ENCODE results near the gene CASTOR1.

The CASTOR1 gene

DNA sequence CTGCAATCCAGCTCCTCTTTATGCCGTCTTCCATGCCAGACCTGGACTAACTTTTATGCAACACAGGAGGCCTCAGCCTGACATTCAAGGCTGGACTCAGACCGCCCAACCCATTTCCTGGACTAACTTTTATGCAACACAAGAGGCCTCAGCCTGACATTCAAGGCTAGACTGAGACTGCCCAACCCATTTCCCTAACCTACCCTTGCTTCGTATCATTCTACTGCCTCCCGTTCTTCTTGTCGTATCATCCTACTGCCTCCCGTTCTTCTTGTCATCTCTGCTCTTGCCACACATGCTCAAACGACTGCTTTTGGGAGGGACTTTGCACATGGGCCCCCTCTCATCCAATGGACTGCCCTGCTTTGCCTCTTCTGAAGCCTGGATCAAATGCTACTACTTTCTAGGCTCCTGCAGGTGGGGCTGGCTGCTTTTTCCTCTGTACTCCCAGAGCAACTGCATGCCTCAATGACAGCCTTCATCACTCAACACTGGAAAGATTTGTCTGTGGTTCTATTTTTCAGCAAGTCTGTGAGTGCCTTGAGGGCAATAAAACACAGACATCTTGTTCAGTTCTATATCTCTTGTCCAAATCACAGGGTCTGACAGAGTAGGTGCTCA, 29.6 kb upstream of the CASTOR1 start:
- TF ChIP-seq, protein P1, sequence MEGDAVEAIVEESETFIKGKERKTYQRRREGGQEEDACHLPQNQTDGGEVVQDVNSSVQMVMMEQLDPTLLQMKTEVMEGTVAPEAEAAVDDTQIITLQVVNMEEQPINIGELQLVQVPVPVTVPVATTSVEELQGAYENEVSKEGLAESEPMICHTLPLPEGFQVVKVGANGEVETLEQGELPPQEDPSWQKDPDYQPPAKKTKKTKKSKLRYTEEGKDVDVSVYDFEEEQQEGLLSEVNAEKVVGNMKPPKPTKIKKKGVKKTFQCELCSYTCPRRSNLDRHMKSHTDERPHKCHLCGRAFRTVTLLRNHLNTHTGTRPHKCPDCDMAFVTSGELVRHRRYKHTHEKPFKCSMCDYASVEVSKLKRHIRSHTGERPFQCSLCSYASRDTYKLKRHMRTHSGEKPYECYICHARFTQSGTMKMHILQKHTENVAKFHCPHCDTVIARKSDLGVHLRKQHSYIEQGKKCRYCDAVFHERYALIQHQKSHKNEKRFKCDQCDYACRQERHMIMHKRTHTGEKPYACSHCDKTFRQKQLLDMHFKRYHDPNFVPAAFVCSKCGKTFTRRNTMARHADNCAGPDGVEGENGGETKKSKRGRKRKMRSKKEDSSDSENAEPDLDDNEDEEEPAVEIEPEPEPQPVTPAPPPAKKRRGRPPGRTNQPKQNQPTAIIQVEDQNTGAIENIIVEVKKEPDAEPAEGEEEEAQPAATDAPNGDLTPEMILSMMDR (IDR thresholded peaks at IDR 0.05; ENCODE audit: low read depth, low read length) = no peak
- H3K4me3 ChIP-seq (ENCODE audit: low read depth, low read length) = no peak overlapping the region

DNA sequence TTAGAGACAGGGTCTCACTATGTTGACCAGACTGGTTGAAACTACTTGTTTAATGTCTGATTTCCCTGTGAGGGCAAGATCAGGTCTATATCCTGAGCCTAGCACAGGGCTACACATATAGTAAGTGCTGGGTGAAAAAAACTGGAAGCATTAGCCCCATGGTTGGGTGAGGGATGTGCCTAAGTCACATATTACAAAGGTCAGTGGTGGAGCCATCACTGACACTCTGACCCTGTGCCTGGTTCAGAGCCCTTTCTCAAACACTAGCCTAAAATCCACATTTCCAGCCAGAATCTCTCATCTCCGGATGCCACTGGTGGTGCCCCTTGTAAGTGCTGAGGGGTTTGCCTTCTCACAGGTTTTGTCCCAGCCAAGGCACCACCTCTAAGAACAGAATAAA, 28.5 kb upstream of the CASTOR1 start:
- H3K4me3 ChIP-seq (ENCODE audit: low read depth, low read length) = no peak overlapping the region
- TF ChIP-seq, protein P1 (IDR thresholded peaks at IDR 0.05; ENCODE audit: low read depth, low read length) = no peak

DNA sequence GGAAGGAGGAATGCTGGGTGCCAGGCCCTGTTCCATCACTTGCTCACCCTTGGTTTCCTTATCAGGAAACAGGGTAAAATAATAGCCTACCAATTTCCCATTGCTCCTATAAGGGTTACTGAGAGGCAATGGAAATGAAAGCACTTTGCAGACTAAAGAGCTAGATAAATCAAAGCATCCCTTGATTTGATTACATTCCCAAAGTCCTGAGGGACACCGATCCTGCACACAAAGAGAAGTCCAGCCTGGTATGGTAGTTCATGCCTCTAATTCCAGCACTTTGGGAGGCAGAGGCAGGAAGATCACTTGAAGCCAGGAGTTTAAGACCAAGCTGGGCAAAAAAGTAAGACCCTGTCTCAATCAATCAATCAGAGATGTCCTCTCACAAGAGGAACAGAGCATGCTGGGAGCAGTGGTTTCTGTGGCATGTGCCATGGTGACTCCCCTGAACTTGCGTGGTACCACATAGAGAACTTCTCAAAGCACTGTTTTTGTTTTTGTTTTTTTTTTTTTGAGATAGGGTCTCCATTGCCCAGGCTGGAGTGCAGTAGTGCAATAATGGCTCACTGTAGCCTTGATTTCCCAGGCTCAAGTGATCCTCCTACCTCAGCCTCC, 26.8 kb upstream of the CASTOR1 start:
- H3K4me3 ChIP-seq (ENCODE audit: low read depth, low read length) = no peak overlapping the region

GRCh38 chr22:30314915-30315314, 25.6 kb upstream of the CASTOR1 start:
- H3K4me3 ChIP-seq (ENCODE audit: low read depth, low read length) = no peak overlapping the region
- TF ChIP-seq, protein P1 (IDR thresholded peaks at IDR 0.05; ENCODE audit: low read depth, low read length) = no peak

More for the DNA sequence above, 26.8 kb upstream of the CASTOR1 start:
- TF ChIP-seq, protein P1 (IDR thresholded peaks at IDR 0.05; ENCODE audit: low read depth, low read length) = no peak

DNA sequence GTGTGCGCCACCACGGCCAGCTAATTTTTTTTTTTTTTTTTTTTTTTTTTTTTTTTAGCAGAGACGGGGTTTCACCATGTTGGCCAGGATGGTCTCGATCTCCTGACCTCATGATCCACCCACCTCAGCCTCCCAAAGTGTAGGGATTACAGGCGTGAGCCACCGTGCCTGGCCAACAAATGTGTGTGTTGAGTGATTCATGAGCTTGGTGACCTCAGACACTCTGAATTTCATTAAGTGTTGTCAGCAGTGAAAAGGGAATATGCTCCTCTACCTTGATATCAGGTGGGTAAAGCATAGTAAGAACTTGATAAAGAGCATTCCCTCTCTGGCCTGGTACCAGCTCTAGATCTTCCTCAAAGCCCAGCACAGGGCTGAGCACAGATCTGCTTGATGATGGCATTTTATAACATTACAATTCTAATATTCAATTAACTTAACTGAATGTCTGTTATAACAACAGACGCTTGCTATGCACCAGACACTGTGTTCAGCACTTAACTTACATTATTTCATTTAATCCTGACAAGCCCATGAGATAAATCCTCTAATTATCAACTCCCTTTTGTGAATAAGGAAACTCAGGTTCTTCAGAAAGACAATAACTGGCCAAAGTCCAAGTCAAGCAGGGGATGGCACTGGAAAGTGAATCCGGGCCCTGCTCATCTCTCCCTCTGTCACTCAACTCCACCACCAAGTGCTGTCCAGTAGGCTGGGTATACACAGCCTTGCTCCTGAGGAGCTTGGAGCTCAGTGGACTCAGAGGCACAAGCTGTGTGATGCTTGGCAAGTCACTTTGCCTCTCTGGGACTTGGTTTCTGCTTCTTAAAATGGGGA, 24.4 kb upstream of the CASTOR1 start:
- TF ChIP-seq, protein P1 (IDR thresholded peaks at IDR 0.05; ENCODE audit: low read depth, low read length) = no peak
- no peak overlapping the region for H3K4me3 ChIP-seq (ENCODE audit: low read depth, low read length)

GRCh38 chr22:30312053-30312452, 22.7 kb upstream of the CASTOR1 start:
- H3K4me3 ChIP-seq (ENCODE audit: low read depth, low read length) = no peak overlapping the region
- TF ChIP-seq, protein P1 (IDR thresholded peaks at IDR 0.05; ENCODE audit: low read depth, low read length) = no peak
